EL (cell line): Measurements from ENCODE around the gene XAB2.

Source experiments
- DNase-seq: peaks from one replicate; pipeline ENCODE4 v3.0.0-alpha.2; 2016

The XAB2 gene

DNA sequence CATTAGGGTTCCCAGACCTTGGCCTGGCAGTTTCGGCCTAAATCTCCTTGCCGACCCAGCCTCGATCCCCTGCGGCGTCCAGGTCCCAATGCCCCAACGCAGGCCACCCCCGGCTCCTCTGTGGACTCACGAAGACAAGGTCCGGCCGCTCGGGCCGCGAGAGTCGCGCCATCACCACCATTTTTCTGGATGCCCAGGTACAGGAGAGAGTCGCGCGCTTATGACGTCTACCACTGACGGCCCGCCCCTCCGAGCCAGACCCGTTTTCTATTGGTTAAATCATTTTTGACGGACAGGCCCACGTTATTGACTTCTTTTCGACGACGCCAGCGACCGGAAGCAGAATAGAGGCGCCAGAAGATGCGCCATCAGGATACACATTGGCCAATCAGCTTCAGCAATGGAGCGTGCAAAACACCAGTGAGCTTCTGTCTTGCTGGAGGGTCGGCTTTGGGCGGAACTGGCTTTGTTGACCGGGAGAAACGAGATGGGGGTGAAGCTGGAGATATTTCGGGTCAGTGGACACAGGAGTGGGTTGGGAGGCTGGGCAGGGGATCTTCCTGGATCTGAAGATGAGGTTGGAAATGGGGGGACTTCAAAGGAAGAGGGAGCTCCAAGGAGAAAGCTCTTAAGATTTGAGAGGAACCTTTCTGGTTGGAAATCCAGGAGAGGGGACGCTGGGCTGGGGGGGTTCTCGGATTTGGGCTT lies at the start of gene XAB2, which contains the start of gene PET100:
Gene XAB2 (minus strand): TSS at position 199 of the 708 bp plus-strand sequence. CDS start 18 bp downstream, at position 181.
Gene PET100 (plus strand): TSS at position 447 of the 708 bp plus-strand sequence. CDS start 41 bp downstream, at position 488.
- peak; percentile 99 for DNase-seq

DNA sequence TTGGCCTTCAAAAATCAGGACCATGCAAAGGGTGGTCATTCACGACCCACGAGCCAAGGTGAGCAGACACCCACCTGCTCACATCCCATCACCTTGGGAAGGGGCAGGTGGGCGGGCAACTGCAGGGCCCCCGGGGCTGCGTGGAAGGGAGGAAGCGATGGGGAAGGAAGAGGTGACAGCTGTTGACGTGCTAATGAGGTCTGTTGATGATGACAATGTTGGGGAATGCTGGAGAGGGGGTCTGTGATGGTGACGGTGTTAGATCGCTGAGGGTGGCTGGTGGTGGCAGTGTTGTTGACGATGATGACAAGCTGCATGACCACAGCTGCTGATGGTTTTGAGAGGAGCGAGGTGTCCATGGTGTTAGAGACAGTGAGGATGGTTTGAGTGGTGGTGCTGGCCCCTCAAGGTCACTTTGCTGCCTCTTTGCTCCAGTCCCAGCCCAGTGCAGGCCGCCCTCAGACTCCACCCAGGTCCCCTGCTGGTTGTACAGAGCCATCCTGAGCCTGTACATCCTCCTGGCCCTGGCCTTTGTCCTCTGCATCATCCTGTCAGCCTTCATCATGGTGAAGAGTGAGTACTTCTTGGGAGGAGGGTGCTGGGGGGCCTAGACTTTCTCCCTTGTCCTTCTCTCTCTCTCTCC lies 48.4 kb upstream of the XAB2 start:
- no peak for DNase-seq

DNA sequence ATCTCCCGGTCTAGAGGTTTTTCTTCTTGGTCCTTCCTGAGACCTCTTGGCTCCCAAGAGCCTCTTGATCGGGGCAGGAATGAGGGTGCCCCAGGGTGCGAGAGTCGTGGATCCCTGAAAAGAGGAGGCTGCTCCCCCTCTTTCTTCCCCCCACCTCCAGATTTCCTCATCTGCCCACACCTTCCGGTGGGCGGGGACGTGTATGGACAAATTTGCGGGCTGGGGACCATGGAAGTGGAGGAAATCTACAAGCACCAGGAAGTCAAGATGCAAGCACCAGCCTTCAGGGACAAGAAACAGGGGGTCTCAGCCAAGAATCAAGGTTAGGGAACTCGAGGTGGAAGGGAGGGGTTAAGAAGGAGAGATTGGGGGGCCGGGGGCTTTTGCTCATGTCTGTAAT lies 47.5 kb upstream of the XAB2 start, which contains the start of gene MCEMP1:
Gene MCEMP1 (plus strand): TSS at position 237 of the 400 bp plus-strand sequence. CDS start 31 bp downstream, at position 268.
- no peak for DNase-seq

DNA sequence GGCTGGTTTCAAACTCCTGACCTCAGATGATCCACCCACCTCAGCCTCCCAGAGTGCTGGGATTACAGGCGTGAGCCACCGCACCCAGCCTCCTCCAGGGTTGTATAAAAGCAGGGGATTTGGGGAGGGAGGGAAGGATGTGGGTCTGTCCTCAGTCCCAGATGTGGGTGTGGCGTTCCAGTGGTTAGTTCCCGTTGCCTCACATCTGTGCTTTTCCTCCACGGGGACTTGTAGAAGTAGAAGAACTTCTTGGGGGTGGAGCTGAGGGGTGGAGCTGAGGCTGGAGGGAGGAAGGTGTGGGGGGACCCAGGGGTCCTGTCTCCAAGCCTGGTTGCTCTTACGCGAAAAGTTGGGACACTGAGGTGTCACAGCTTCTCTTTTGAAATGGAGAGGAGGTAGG lies 47.0 kb upstream of the XAB2 start:
- DNase-seq: no peak

DNA sequence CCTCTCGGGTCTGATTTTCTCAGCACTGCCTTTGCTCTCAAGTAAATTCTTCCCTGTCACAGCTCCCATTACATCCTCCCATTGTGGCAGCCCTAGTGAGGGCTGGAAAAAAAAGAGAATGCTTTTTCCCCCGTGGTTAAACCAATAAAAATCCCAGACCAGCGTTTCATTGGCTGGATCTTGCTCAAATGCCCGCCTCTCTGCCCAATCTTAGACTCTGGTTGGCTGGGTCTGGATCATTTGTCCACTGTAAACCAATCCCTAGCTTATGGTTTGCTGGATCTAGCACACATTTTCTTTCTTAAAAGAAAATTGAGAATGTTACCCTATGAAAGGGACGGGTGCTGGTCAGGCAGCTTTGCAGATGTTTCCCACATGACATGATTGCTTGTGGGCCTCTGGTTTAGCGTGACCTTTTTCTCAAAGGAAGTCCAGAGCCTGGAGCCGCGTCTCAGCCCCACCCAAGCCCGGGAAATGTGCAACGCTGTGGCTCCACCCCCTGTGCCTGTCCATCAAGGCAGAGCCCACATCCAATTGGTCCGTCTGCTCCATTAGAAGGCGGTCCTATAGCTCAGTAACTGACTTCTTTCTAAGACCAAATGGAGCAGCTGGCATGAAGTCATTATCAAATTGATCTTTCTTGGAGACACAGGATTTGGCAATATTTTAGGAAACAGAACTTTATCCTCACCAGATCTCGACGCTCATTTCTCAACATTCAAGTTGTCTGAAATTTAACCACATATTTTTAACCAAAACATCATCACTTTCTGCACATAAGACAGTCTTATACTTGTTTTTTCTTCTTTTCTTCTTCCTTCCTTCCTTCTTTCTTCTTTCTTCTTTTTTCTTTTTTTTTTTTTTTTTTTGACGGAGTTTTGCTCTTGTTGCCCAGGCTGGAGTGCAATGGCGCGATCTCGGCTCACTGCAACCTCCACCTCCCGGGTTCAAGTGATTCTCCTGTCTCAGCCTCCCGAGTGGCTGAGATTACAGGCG lies 45.0 kb upstream of the XAB2 start:
- peak; percentile 65 for DNase-seq

DNA sequence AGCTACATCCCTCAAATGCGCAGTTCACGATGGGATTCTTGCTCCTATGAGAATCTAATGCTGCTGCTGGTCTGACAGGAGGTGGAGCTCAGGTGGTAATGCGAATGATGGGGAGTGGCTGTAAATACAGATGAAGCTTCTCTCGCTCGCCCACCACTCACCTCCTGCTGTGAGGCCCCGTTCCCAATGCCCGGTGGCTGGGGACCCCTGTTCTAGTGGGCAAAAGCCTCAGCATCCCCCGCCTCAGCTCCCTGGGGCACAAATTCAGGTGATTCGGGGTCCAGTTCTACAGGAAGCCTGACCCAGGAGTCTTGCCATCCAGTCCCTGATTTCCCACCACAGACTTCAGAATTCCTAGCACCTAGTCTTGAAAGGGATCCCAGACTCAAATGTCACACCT lies 43.2 kb upstream of the XAB2 start:
- DNase-seq: no peak

DNA sequence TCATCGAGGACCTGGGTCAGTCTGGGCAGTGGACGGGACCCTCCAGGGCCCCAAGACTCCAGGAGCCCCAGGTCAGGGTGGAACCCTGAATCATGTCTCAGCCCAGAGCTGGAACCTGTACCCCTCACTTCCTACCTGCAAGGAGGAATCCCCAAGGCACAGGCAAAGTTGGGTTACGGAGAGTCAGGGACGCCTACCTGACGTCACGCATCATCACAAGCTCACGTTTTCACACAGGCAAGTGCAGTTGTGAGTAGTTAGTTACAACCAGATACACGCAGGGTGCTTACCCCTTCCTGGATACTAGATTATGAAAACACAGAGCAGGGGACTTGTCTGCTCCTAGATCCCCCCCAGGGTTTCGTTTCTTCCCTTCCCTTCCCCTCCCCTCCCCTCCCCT lies 41.4 kb upstream of the XAB2 start:
- no peak for DNase-seq

DNA sequence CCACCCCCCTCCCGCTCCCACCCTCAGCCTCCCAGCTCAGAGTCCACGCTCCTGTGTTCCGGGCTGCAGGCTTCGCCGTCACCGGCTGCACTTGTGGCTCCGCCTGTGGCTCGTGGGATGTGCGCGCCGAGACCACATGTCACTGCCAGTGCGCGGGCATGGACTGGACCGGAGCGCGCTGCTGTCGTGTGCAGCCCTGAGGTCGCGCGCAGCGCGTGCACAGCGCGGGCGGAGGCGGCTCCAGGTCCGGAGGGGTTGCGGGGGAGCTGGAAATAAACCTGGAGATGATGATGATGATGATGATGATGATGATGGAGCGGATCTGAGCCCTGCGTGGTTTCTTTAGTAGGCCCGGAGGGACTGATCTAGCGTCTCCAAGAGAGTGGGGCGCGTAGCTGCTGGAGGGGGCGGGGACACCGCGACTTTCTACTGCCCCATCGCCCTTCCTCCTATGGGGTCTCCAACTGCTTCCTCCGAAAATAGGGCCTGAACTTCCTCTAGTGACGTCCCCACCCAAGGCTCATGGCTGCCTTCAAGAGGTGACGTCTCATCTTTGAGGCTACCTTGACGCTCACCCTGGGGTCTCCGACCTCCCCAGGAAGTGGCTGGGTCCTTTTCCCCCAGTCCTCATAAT lies 40.9 kb upstream of the XAB2 start:
- no peak for DNase-seq

DNA sequence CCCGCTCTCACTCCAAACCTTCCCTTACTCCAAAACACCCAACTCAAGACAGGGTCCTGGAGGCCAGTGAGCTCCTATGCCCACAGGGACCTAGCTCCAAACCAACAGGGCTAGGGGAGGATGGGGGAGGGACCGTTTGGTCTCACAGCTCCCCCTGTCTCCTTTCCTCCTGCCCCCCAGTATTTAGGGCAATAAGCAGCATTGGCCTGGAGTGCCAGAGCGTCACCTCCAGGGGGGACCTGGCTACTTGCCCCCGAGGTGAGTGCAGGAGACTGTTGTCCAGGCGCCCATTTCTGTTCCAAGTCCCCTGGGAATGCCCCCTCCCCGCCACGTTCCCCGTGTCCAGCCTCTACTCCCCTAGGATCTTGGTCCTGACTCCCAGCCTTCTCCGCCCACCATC lies 40.3 kb upstream of the XAB2 start:
- no peak for DNase-seq

DNA sequence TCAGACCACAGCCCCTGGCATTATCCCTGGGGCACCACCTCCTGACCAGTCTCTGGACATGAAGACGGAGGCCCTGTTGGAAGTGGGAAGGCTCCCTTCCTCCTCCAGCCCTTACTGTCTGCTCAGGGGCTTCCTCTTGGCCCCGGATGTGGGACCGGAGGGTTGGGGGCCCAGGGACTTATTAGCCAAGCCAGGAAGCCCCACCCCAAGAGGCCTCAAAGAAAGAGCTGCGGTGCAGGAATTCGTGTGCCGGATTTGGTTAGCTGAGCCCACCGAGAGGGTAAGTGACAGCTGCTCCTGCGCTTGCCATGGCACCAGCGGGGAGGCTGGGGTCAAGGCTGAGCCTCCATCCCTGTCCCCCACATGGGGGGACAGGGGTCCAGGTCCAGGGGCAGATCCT lies 39.5 kb upstream of the XAB2 start, which contains the start of gene RETN:
Gene RETN (plus strand): TSS at position 208 of the 400 bp plus-strand sequence. CDS start 278 bp downstream, outside the sequence.
- no peak for DNase-seq

DNA sequence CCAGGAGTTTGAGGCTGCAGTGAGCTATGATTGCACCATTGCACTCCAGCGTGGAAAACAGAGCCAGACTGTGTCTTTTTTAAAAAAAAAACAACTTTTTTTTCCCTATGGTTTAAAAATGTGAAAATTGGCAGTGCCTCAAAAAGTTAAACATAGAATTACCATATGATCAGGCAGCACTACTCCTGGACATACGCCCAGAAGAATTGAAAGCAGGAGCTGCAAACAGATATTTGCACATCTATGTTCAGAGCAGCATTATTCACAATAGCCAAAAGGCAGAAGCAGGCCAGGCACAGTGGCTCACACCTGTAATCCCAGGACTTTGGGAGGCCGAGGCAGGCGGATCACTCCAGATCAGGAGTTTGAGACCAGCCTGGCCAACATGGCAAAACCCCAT lies 35.7 kb upstream of the XAB2 start:
- DNase-seq: no peak

DNA sequence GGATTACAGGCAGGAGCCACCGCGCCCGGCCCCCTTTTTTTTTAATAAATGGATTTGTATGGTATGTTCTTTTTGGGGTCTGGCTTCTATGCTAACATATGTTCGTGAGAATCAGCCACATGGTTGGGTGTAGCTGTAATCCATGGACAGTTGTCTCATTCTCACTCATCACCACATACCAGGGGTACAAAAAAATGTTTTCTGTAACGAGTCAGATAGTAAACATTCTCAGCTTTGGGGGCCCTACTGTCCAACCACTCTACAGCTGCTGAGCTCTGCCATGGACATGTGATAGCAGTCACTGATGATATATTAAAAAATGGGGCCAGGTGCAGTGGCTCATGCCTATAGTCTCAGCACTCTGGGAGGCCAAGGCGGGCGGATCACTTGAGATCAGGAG lies 34.4 kb upstream of the XAB2 start:
- DNase-seq: no peak

DNA sequence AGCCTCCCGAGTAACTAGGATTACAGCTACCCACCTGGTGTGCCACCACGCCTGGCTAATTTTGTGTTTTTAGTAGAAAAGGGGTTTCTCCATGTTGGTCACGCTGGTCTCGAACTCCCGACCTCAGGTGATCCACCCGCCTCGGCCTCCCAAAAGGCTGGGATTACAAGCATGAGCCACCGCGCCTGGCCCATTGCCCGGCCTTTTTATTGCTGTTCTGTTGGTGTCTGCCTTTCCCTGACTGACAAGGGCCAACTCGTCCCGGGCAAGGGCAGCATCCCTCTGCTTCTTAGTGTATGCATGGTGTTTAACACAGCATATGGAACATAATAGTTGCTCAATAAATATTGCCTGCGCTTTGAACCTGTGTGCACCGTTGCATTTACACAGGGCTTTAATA lies 33.3 kb upstream of the XAB2 start:
- DNase-seq: no peak

DNA sequence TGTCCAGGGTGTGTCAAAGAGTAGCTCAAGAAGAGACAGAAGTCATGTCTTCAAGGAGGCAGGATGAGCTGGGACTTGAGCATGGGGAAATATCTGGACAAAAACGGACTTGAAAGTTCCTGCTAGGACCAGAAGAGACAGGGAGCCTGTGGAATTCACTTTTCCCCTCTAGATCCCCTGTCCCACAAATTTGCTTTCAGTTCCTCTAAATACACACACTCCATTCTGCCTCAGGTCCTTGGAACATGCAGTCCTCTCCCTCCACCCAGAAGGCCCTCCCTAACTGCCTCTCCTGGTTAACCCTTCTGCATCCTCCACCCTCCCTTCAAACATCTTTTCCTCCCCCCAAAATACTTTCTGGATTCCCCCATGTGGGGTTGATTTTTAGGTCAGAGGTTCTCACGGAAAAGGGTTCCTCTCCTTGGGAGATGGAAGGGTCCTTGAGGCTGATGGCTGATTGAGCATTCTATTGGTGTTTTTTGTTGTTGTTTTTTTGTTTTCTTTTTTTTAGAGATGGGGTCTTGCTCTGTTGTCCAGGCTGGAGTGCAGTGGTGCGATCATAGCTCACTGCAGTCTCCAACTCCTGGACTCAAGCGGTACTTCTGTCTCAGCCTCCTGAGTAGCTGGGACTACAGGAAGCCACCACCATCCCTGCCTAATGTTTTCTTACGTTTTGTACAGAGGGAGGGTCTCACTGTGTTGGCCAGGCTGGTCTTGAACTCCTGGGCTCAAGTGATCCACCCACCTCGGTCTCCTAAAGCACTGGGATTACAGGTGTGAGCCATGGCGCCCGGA lies 32.6 kb upstream of the XAB2 start:
- DNase-seq: no peak

DNA sequence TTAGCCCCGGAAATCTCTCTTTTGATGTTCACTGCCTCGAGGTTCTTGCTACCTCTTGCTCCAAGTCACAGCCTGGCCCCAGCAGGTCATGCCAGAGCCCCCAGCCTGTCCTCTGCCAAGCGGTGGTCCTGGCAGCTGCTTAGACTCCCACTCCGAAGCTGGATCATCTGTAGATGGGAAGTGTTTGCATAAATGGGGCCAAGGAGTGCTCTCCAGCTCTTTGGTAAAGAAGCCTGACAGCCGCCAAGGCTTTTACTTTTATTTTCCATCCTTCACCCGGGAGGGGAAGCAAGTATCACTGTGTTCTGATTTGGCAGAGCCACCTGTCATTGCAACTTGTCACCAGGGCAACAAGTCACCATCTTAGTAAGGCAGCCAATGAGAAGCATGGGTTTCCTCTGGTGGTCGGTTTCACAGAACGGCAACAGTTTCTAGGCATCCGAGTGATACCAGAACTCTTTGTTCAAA lies 28.9 kb upstream of the XAB2 start:
- no peak for DNase-seq

DNA sequence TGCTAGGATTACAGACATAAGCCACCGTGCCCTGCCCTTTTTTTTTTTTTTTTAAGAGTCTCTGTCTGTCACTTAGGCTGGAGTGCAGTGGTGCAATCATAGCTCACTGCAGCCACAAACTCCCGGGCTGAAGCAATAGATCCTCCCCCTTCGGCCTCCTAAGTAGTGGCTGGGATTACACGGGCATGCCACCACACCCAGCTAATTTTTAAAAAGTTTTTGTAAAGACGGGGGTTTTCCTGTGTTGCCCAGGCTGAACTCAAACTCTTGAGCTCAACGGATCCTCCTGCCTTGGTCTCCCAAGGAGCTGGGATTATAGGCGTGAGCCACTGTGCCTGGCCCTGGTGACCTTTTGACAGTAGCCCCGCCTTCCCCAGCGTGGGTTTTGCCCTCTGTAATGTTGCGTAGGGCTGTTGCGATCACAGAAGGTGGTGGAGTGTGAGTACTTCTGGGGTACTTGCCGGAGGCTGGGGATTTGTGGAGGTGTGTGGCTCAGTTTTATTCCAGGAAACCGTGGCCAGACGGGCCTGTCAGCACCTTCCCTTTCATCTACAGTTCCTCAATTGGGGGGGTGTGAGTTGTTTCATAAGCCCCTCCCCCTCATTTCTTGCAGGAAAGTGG lies 27.9 kb upstream of the XAB2 start:
- DNase-seq: no peak

DNA sequence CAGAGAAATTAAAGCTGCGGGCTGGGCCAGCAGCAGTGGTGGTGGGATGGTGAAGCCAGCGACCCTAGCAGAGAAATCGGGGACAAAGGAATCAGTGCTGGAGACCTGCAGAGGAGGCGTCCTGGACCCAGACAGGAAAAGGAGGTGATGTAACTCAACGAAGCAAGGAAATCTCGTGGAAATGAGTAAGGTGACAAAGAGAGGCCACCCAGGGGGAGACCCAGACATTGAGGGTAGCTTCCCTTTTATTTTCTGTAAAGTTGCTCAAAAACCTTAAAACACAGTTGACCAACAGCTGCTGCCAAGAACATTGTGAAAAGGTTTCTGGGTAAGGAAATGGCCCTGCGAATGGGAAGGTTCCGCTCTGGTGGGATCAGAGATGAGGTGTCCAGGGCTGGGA lies 26.2 kb upstream of the XAB2 start:
- DNase-seq: no peak

DNA sequence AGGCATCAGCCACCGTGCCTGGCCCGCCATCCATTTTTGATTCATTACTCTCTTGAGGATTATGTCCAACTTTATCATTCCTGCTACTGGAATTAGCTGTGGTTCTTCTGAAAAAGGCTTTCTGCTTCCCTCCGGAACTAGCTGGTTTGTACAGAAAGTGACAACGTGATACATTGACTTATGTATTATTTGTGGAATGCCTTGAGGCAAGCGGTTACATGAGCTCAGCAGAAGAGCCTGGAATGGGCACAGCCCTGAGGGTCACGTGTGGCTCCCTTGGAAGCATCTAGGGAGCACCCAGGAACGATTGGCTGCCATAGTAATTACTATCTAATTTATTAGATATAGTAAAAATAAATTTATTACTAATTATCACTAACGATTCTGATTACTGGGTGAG lies 25.1 kb upstream of the XAB2 start:
- DNase-seq: peak; percentile 36

DNA sequence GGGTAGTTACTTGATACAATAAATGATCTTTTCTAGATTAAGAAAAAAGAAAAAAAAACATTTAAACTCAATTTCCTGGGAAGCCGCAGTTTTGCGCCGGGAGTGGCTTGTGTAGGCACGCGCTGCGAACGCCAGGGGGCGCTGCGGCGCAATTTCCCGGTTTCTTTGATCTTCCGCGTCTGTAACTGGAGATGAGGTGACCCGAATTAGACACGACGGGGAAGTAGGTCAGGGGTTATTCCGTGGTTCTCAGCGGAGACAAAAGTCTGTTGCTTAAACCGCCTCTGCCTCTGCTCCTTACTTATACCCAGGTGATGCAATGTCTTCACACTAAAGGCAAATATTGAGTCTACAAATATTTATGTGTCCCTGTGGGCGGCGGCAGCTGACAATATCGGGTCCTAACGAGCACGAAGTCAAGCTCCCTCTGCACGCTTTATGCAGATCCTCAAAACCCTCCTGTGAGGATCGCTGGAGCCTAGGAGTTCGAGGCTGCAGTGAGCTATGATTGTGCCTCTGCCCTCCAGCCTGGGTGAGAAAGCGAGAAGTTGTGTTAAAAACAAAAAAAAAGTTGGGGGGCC lies 22.8 kb upstream of the XAB2 start:
- peak; percentile 56 for DNase-seq

DNA sequence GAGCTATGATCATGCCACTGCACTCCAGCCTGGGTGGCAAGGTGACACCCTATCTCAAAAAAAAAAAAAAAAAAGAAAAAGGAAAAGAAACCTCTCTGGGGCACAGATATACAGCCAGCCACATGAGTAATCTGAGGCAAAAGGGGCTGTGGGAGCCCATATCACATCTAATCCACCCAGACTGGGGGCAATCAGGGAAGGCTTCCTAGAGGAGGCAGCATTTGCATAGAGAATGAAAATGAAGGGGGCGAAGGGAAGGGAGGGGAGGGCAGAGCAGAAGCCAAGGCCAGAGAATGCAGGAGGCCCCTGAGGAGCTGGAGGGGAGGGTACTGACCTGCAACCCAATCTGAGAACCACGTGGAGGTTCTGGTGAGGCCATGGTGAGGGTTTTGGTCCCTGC lies 20.8 kb upstream of the XAB2 start:
- no peak for DNase-seq
